Measurements from ENCODE around the gene NODAL. TPM values are rescaled to one million over a fixed set of nuclear protein-coding genes. Genes with fewer than 3 reads are reported as not detected.

The NODAL gene
- total RNA-seq, 2 experiments from 2014 or later: not detected

DNA sequence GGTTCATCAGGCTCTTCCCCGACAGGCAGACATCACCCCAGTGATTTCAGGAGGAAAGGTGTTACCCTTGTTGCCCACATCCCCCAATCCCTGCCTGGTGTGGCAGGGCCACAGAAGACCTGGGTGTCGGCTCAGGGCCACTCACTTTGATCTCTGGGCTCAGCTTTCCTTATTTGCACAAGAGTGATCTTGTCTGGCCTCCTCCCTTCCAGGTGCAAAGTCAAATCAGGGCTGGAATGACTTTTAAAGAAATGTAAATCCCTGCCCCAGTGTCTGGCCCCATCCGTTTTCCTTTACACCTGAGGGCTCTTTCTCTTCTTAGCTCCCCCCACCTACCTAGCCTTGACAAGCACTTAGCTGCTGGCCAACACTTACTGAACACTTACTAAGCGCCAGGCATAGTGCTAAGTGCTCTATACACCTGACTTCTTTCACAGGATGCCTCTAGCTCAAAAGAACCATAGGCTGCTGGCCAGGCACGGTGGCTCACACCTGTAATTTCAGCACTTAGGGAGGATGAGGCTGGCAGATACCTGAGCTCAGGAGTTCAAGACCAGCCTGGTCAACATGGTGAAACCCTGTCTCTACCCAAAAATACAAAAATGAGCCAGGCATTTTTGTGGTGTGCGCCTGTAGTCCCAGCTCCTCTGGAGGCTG is 979 bp upstream of the NODAL start:
- ChIA-PET CTCF (interaction anchor here (1.3 kb wide), 1 partner anchor 12 kb away, joined by 4 read pairs; no protein-coding TSS in a partner anchor), POLR2A (interaction anchor here (1.4 kb wide), 1 partner anchor 38 kb away, joined by 3 read pairs; no protein-coding TSS in a partner anchor)
- no peak overlapping the region for H3K4me3 Mint-ChIP-seq
- H3K9me3 Mint-ChIP-seq: no peaks in the 10 kb centered on the region
- H3K36me3 Mint-ChIP-seq (ENCODE audit: low read depth): no peaks in the 10 kb centered on the region
- no peak overlapping the region for H3K27ac Mint-ChIP-seq
- intact Hi-C loops (cut with micrococcal nuclease): no loop called here
- peaks cover 44% of the 10 kb centered on the region for H3K27me3 Mint-ChIP-seq
- DNase-seq (no peak), ATAC-seq (no peak)
- TF ChIP-seq, protein P1, sequence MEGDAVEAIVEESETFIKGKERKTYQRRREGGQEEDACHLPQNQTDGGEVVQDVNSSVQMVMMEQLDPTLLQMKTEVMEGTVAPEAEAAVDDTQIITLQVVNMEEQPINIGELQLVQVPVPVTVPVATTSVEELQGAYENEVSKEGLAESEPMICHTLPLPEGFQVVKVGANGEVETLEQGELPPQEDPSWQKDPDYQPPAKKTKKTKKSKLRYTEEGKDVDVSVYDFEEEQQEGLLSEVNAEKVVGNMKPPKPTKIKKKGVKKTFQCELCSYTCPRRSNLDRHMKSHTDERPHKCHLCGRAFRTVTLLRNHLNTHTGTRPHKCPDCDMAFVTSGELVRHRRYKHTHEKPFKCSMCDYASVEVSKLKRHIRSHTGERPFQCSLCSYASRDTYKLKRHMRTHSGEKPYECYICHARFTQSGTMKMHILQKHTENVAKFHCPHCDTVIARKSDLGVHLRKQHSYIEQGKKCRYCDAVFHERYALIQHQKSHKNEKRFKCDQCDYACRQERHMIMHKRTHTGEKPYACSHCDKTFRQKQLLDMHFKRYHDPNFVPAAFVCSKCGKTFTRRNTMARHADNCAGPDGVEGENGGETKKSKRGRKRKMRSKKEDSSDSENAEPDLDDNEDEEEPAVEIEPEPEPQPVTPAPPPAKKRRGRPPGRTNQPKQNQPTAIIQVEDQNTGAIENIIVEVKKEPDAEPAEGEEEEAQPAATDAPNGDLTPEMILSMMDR (IDR thresholded peaks at IDR 0.05): no peak
- peaks cover 6% of the 10 kb centered on the region for H3K4me1 Mint-ChIP-seq (ENCODE audit: low read depth)

DNA sequence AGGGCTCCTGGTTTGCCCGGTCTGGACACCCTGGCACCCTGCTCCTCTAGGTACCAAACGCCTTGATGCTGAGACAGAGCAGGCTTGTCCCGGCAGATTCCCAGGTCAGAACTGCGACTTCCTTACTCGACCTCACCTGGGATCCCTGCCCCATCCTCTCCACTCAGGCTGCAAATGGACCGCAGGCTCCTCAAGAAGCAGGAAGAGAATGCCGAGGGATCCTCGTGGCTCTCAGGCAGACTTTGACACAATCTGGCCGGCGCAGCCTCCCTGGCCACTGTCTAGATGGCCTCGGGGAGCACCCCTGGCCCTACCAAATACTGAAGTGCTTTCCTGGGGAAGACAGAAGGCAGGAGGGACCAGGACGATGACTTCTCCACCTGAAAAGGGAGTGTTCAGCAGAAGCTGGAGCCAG is 421 bp upstream of the NODAL start:
- H3K36me3 Mint-ChIP-seq (ENCODE audit: low read depth): no peaks in the 10 kb centered on the region
- H3K27ac Mint-ChIP-seq: no peak overlapping the region
- TF ChIP-seq, protein P1 (IDR thresholded peaks at IDR 0.05): no peak
- no peak overlapping the region for H3K4me3 Mint-ChIP-seq
- ATAC-seq: no peak
- POLR2A ChIA-PET: interaction anchor here (1.4 kb wide), 1 partner anchor 37 kb away, joined by 3 read pairs; no protein-coding TSS in a partner anchor
- CTCF ChIA-PET: no interaction called here
- no peaks in the 10 kb centered on the region for H3K9me3 Mint-ChIP-seq
- H3K4me1 Mint-ChIP-seq (ENCODE audit: low read depth): peaks cover 6% of the 10 kb centered on the region
- intact Hi-C loops (cut with micrococcal nuclease): no loop called here
- no peak for DNase-seq
- H3K27me3 Mint-ChIP-seq: peaks cover 44% of the 10 kb centered on the region

DNA sequence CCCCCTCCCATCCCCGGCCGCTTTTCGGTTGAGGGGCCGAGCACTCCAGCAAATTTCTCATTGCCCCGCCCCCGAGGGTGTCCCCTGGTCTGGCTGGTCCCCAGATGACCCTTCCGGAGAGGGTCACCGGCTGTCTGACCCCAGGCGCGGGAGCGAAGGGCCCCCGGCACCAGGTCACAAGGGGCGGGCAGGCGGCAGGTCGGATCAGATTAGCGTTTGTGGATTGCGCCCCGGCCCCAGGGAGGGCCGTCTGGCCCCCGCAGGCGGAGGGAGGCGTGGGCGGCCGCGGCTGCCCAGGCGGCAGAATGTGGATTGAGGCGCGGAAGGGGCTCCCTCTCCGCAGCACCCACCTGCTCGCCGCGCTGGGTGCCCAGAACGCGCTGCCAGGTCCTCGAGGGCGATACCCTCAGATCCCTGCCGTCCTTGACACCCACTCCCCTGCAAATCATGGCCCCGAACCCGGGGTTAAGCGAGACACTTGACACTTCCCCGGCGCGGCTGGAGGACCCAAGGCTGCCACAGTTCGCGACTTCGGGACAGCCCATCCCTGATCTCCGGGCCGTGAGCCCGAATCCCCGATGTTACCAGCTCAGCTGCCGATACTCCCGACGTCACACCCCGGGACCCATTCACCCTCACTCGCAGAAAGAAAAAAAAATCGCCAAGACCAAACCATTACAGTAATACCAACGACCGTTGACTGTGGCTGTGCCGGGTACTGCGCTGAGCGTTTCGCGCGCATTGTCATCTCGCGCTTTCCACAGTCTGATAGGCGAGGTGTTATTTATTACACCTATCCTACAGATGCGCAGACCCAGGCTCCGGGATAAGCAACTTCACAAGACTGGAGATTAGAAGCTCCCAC is 953 bp downstream of the NODAL start:
- TF ChIP-seq, protein P1 (IDR thresholded peaks at IDR 0.05): no peak
- peaks cover 6% of the 10 kb centered on the region for H3K4me1 Mint-ChIP-seq (ENCODE audit: low read depth)
- ChIA-PET POLR2A (interaction anchor here (0.8 to 1.0 kb wide), 3 partner anchors 12 to 34 kb away, joined by 3 read pairs; no protein-coding TSS in a partner anchor), CTCF (interaction anchor here (0.8 kb wide), 1 partner anchor 10 kb away, joined by 3 read pairs; no protein-coding TSS in a partner anchor)
- no peaks in the 10 kb centered on the region for H3K36me3 Mint-ChIP-seq (ENCODE audit: low read depth)
- H3K27ac Mint-ChIP-seq: no peak overlapping the region
- intact Hi-C loops (cut with micrococcal nuclease): no loop called here
- H3K4me3 Mint-ChIP-seq: peak overlapping the region; percentile 53
- H3K27me3 Mint-ChIP-seq: peaks cover 44% of the 10 kb centered on the region
- peak; percentile 74 for ATAC-seq
- peak; percentile 36 for DNase-seq
- H3K9me3 Mint-ChIP-seq: no peaks in the 10 kb centered on the region

DNA sequence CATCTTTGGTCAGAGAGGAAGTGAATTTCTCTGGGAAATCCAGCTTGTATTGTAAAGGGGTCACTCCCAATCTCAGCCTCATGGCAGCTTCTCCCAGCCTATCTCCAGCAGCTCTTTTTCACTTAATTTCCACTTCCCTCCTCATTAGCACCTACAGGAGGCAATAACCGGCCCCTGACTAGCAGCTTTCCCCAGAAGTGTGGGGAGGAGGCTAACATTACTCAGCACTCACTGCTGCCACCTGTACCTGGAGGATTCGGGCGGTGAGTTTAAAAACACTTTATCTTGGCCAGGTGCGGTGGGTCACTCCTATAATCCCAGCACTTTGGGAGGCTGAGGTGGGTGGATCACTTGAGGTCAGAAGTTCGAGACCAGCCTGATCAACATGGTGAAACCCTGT is 3.8 kb downstream of the NODAL start:
- H3K9me3 Mint-ChIP-seq: no peaks in the 10 kb centered on the region
- intact Hi-C loops (cut with micrococcal nuclease): no loop called here
- DNase-seq (no peak), ATAC-seq (no peak)
- peaks cover 10% of the 10 kb centered on the region for H3K4me1 Mint-ChIP-seq (ENCODE audit: low read depth)
- ChIA-PET POLR2A (interaction anchor here (1.2 kb wide), 1 partner anchor 56 kb away, joined by 3 read pairs; no protein-coding TSS in a partner anchor), CTCF (no interaction called here)
- H3K27me3 Mint-ChIP-seq: peaks cover 30% of the 10 kb centered on the region
- TF ChIP-seq, protein P1 (IDR thresholded peaks at IDR 0.05): no peak
- no peak overlapping the region for H3K27ac Mint-ChIP-seq
- no peak overlapping the region for H3K4me3 Mint-ChIP-seq
- no peaks in the 10 kb centered on the region for H3K36me3 Mint-ChIP-seq (ENCODE audit: low read depth)

All from activated CD8-positive, alpha-beta T cell treated with anti-CD3 and anti-CD28 coated beads for 36 hours (primary cell).